Measurements from ENCODE around the gene ESRRB.
A peak's percentile ranks its signal among the peaks of the same experiment; 100 is the strongest.

ESRRB gene

GRCh38 chr14:76386944-76387782 lies 11.2 kb downstream of the ESRRB start:
- Histone ChIP-seq H3K27me3 (replicated peaks; ENCODE audit: control insufficient read depth, insufficient read depth, low read length) (peaks cover 63% of the 10 kb centered on the region), H3K4me3 (ENCODE audit: low read length) (no peak overlapping the region), H3K36me3 (ENCODE audit: control insufficient read depth, insufficient read depth, low read length, severe bottlenecking) (no peaks in the 10 kb centered on the region), H3K4me1 (ENCODE audit: control insufficient read depth, insufficient read depth, low read length) (no peaks in the 10 kb centered on the region), H3K9ac (ENCODE audit: low read length) (no peak overlapping the region), H3K9me3 (ENCODE audit: control insufficient read depth, low read length) (no peaks in the 10 kb centered on the region)
- peak; percentile 83 for DNase-seq (ENCODE audit: low read depth)

GRCh38 chr14:76389841-76390240 lies 13.9 kb downstream of the ESRRB start:
- no peak overlapping the region for H3K9ac ChIP-seq (ENCODE audit: low read length)
- H3K9me3 ChIP-seq (ENCODE audit: control insufficient read depth, low read length): no peaks in the 10 kb centered on the region
- H3K36me3 ChIP-seq (ENCODE audit: control insufficient read depth, insufficient read depth, low read length, severe bottlenecking): no peaks in the 10 kb centered on the region
- H3K27me3 ChIP-seq (replicated peaks; ENCODE audit: control insufficient read depth, insufficient read depth, low read length): peaks cover 36% of the 10 kb centered on the region
- no peak for DNase-seq (ENCODE audit: low read depth)
- no peaks in the 10 kb centered on the region for H3K4me1 ChIP-seq (ENCODE audit: control insufficient read depth, insufficient read depth, low read length)
- H3K4me3 ChIP-seq (ENCODE audit: low read length): no peak overlapping the region

GRCh38 chr14:76390621-76391020 lies 14.7 kb downstream of the ESRRB start:
- Histone ChIP-seq H3K9me3 (ENCODE audit: control insufficient read depth, low read length) (no peaks in the 10 kb centered on the region), H3K4me1 (ENCODE audit: control insufficient read depth, insufficient read depth, low read length) (no peaks in the 10 kb centered on the region)
- no peak for DNase-seq (ENCODE audit: low read depth)

GRCh38 chr14:76391981-76392690 lies 16.2 kb downstream of the ESRRB start:
- no peak overlapping the region for H3K9ac ChIP-seq (ENCODE audit: low read length)
- peaks cover 26% of the 10 kb centered on the region for H3K27me3 ChIP-seq (replicated peaks; ENCODE audit: control insufficient read depth, insufficient read depth, low read length)

More at GRCh38 chr14:76390621-76391020, 14.7 kb downstream of the ESRRB start:
- H3K4me3 ChIP-seq (ENCODE audit: low read length): no peak overlapping the region
- H3K9ac ChIP-seq (ENCODE audit: low read length): no peak overlapping the region
- no peaks in the 10 kb centered on the region for H3K36me3 ChIP-seq (ENCODE audit: control insufficient read depth, insufficient read depth, low read length, severe bottlenecking)
- H3K27me3 ChIP-seq (replicated peaks; ENCODE audit: control insufficient read depth, insufficient read depth, low read length): peaks cover 32% of the 10 kb centered on the region

DNA sequence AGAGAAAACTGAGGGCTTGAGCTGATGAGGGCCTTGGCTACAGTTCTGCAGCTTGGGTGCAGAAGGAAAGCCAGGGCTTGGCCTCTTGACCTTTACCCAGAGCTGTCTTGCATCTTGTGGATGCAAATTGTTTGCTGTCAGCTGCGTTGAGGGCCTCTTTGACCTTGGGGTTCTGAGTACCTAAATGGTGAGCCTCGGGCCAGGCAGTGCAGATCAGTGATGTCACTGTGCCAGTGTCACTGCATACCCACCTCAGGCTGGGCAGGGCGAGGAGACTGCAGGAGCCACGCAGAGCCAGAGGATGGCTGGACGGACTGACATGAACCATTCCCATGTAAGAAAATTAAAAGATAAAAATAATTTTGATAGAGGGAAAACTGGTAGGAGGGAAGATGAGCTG lies 18.6 kb downstream of the ESRRB start:
- Histone ChIP-seq H3K27me3 (replicated peaks; ENCODE audit: control insufficient read depth, insufficient read depth, low read length) (peaks cover 34% of the 10 kb centered on the region), H3K9ac (ENCODE audit: low read length) (no peak overlapping the region), H3K4me1 (ENCODE audit: control insufficient read depth, insufficient read depth, low read length) (no peaks in the 10 kb centered on the region), H3K36me3 (ENCODE audit: control insufficient read depth, insufficient read depth, low read length, severe bottlenecking) (no peaks in the 10 kb centered on the region), H3K4me3 (ENCODE audit: low read length) (no peak overlapping the region), H3K9me3 (ENCODE audit: control insufficient read depth, low read length) (no peaks in the 10 kb centered on the region)
- DNase-seq (ENCODE audit: low read depth): no peak

More at GRCh38 chr14:76391981-76392690, 16.2 kb downstream of the ESRRB start:
- H3K4me3 ChIP-seq (ENCODE audit: low read length): no peak overlapping the region
- no peaks in the 10 kb centered on the region for H3K36me3 ChIP-seq (ENCODE audit: control insufficient read depth, insufficient read depth, low read length, severe bottlenecking)
- no peak for DNase-seq (ENCODE audit: low read depth)
- H3K4me1 ChIP-seq (ENCODE audit: control insufficient read depth, insufficient read depth, low read length): no peaks in the 10 kb centered on the region
- H3K9me3 ChIP-seq (ENCODE audit: control insufficient read depth, low read length): no peaks in the 10 kb centered on the region

- no peak for DNase-seq (ENCODE audit: low read depth)
- Histone ChIP-seq H3K4me1 (ENCODE audit: control insufficient read depth, insufficient read depth, low read length) (no peaks in the 10 kb centered on the region), H3K9ac (ENCODE audit: low read length) (no peak overlapping the region), H3K36me3 (ENCODE audit: control insufficient read depth, insufficient read depth, low read length, severe bottlenecking) (no peaks in the 10 kb centered on the region), H3K4me3 (ENCODE audit: low read length) (no peak overlapping the region), H3K27me3 (replicated peaks; ENCODE audit: control insufficient read depth, insufficient read depth, low read length) (peaks cover 39% of the 10 kb centered on the region), H3K9me3 (ENCODE audit: control insufficient read depth, low read length) (no peaks in the 10 kb centered on the region)
Observed at GRCh38 chr14:76395161-76395560, 19.2 kb downstream of the ESRRB start.

- no peak for DNase-seq (ENCODE audit: low read depth)
- H3K9me3 ChIP-seq (ENCODE audit: control insufficient read depth, low read length): no peaks in the 10 kb centered on the region
- no peaks in the 10 kb centered on the region for H3K4me1 ChIP-seq (ENCODE audit: control insufficient read depth, insufficient read depth, low read length)
- no peak overlapping the region for H3K4me3 ChIP-seq (ENCODE audit: low read length)
- H3K9ac ChIP-seq (ENCODE audit: low read length): no peak overlapping the region
- H3K27me3 ChIP-seq (replicated peaks; ENCODE audit: control insufficient read depth, insufficient read depth, low read length): peaks cover 44% of the 10 kb centered on the region
- no peaks in the 10 kb centered on the region for H3K36me3 ChIP-seq (ENCODE audit: control insufficient read depth, insufficient read depth, low read length, severe bottlenecking)
Observed at GRCh38 chr14:76396714-76397187, 20.8 kb downstream of the ESRRB start.

DNA sequence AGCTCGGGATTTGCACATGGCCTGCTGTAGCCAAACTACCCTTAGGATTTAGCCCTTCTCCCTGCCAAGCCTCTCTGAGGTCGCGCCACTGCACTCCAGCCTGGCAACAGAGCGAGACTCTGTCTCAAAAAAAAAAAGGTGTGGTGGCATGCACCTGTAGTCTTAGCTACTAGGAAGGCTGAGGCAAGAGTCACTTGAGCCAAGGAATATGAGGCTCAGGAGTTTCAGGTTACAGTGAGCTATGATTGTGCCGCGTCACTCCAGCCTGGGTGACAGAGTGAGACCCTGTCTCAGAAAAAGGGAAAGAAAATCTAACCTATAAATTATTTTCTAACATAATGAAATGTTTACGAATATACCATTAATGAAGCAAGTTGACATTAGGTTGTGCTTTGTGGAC lies 29.7 kb downstream of the ESRRB start:
- no peak overlapping the region for H3K9ac ChIP-seq (ENCODE audit: low read length)
- no peaks in the 10 kb centered on the region for H3K4me1 ChIP-seq (ENCODE audit: control insufficient read depth, insufficient read depth, low read length)
- peaks cover 20% of the 10 kb centered on the region for H3K27me3 ChIP-seq (replicated peaks; ENCODE audit: control insufficient read depth, insufficient read depth, low read length)
- DNase-seq (ENCODE audit: low read depth): no peak
- H3K4me3 ChIP-seq (ENCODE audit: low read length): no peak overlapping the region
- H3K36me3 ChIP-seq (ENCODE audit: control insufficient read depth, insufficient read depth, low read length, severe bottlenecking): no peaks in the 10 kb centered on the region
- H3K9me3 ChIP-seq (ENCODE audit: control insufficient read depth, low read length): no peaks in the 10 kb centered on the region

DNA sequence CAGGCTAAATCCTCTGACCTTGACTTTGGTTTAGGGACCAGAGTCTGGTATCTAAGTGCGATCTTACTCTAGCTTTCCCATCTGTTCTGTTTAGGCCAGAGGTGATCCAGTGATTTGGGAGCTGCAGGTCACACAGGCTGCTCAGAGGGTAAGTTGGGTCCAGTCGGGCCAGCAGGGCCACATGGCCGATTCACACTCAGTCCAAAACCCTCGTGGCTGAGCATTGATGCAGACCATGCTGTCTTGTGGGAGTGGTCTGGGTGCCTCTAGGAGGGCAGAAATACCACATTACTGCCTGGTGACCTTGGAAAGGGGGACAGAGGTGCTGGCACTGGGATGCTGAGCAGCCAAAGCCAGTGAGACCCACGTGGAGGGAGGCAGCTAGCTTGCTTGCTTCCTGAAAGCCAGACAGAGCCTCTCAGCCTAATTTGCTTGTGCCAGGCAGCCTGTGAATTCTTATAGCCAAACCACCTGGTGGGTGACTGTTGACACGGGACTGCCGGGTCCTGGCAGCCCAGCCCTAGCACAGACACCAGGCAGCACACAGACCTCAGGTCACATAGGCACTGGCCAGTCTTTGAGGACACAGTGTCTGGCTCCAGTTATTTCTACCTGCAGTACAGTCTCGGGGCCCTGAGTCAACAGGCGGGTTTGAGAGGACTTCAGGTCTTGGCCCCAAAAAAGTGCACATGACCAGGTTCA lies 31.7 kb downstream of the ESRRB start:
- Histone ChIP-seq H3K4me3 (ENCODE audit: low read length) (no peak overlapping the region), H3K9ac (ENCODE audit: low read length) (no peak overlapping the region), H3K4me1 (ENCODE audit: control insufficient read depth, insufficient read depth, low read length) (no peaks in the 10 kb centered on the region), H3K27me3 (replicated peaks; ENCODE audit: control insufficient read depth, insufficient read depth, low read length) (peaks cover 23% of the 10 kb centered on the region), H3K36me3 (ENCODE audit: control insufficient read depth, insufficient read depth, low read length, severe bottlenecking) (no peaks in the 10 kb centered on the region), H3K9me3 (ENCODE audit: control insufficient read depth, low read length) (no peaks in the 10 kb centered on the region)
- DNase-seq (ENCODE audit: low read depth): no peak

DNA sequence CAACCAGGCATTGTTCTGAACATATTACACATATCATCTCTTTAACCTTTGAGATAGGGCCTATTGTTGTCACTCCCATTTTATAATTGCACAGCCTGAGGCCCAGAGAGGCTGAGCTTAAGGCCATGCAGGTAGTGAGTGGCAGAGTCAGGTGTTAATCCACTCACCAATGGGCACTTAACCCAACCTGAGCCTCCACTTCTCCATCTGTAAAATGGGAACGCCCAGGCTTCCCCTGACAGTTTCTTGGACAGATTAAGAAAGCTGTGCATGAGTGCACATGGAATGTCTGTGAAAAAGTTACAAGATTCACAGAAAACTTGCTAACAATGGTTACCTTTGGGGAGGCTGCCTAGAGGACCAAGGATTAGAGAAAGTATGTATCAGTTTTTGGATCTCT lies 32.9 kb downstream of the ESRRB start:
- Histone ChIP-seq H3K36me3 (ENCODE audit: control insufficient read depth, insufficient read depth, low read length, severe bottlenecking) (no peaks in the 10 kb centered on the region), H3K4me1 (ENCODE audit: control insufficient read depth, insufficient read depth, low read length) (no peaks in the 10 kb centered on the region), H3K4me3 (ENCODE audit: low read length) (no peak overlapping the region), H3K9me3 (ENCODE audit: control insufficient read depth, low read length) (no peaks in the 10 kb centered on the region), H3K27me3 (replicated peaks; ENCODE audit: control insufficient read depth, insufficient read depth, low read length) (peaks cover 30% of the 10 kb centered on the region), H3K9ac (ENCODE audit: low read length) (no peak overlapping the region)
- no peak for DNase-seq (ENCODE audit: low read depth)

DNA sequence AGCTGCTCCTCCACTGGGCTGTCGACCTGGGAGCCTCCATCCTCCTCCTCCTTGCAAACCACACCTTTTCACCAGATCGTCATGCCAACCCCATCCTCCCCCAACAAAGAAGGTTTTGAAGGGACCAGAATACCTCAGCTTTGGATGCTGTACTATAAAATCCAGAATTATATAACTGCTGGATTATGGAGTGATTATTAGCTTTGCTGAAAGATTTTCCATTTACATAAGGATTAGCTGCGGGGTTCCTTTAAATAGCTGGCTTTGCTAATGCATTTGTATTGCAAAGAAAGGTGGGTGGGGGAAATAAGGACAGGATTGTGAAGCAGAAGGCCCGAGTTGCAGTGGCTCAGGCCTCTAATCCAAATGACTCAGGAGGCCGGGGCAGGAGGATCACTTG lies 36.6 kb downstream of the ESRRB start:
- Histone ChIP-seq H3K4me1 (ENCODE audit: control insufficient read depth, insufficient read depth, low read length) (no peaks in the 10 kb centered on the region), H3K27me3 (replicated peaks; ENCODE audit: control insufficient read depth, insufficient read depth, low read length) (peaks cover 21% of the 10 kb centered on the region), H3K9me3 (ENCODE audit: control insufficient read depth, low read length) (no peaks in the 10 kb centered on the region), H3K36me3 (ENCODE audit: control insufficient read depth, insufficient read depth, low read length, severe bottlenecking) (no peaks in the 10 kb centered on the region), H3K4me3 (ENCODE audit: low read length) (no peak overlapping the region), H3K9ac (ENCODE audit: low read length) (no peak overlapping the region)
- no peak for DNase-seq (ENCODE audit: low read depth)
